Trophoblast cell (in vitro differentiated cells and primary cell): Measurements from ENCODE around the gene ZNF700.
"Not testable (repeated sequence)": the region's sequence is repeated elsewhere in the genome, so short reads cannot be mapped to it uniquely, and the experiment has no call there.

Source experiments
- DNase-seq, 2 donors: peaks; one replicate each; pipeline ENCODE4 v3.0.0-alpha.2; 2016
- H2AFZ ChIP-seq: 2 replicates; pipeline ENCODE4 v1.6.1; 2013; ENCODE audit warnings: low read length, moderate library complexity, mild to moderate bottlenecking; ENCODE audit not compliant: insufficient read depth, poor library complexity
- H2AK5ac ChIP-seq: 2 replicates; pipeline ENCODE4 v1.6.1; 2013; ENCODE audit warnings: mild to moderate bottlenecking, low read length
- H2BK120ac ChIP-seq: 2 replicates; pipeline ENCODE4 v1.6.1; 2013; ENCODE audit warnings: low read length, mild to moderate bottlenecking, moderate library complexity; ENCODE audit not compliant: insufficient read depth, poor library complexity
- H2BK12ac ChIP-seq: 2 replicates; pipeline ENCODE4 v1.6.1; 2013; ENCODE audit warnings: mild to moderate bottlenecking, low read length, moderate library complexity
- H2BK5ac ChIP-seq: 2 replicates; pipeline ENCODE4 v1.6.1; 2013; ENCODE audit warnings: low read length, low read depth, moderate library complexity, mild to moderate bottlenecking; ENCODE audit not compliant: poor library complexity
- H3K14ac ChIP-seq: 2 replicates; pipeline ENCODE4 v1.6.1; 2013; ENCODE audit warnings: mild to moderate bottlenecking, low read length
- H3K18ac ChIP-seq: 2 replicates; pipeline ENCODE4 v1.6.1; 2013; ENCODE audit warnings: mild to moderate bottlenecking, low read length
- H3K23ac ChIP-seq: 2 replicates; pipeline ENCODE4 v1.6.1; 2013; ENCODE audit warnings: low read length
- H3K27ac ChIP-seq: 2 replicates; pipeline ENCODE4 v1.5.1; 2013; ENCODE audit warnings: low read depth, mild to moderate bottlenecking, inconsistent platforms, low read length, moderate library complexity
- H3K27me3 ChIP-seq: 2 replicates; pipeline ENCODE4 v1.6.1; 2013; ENCODE audit warnings: inconsistent platforms, mild to moderate bottlenecking, low read length, moderate library complexity; ENCODE audit not compliant: insufficient read depth
- H3K36me3 ChIP-seq, 2 experiments: 1 replicate in 1 of 2; 2 replicates in 1 of 2; pipeline ENCODE4 v1.6.1; 2013; ENCODE audit warnings: low read length in 2 of 2, mild to moderate bottlenecking in 2 of 2, moderate library complexity in 1 of 2; ENCODE audit not compliant: insufficient read depth in 2 of 2, control insufficient read depth in 1 of 2
- H3K4ac ChIP-seq: 2 replicates; pipeline ENCODE4 v1.6.1; 2013; ENCODE audit warnings: low read depth, mild to moderate bottlenecking, low read length, moderate library complexity
- H3K4me1 ChIP-seq, 2 experiments: 1 replicate in 1 of 2; 2 replicates in 1 of 2; pipeline ENCODE4 v1.6.1; 2013; ENCODE audit warnings: low read length in 2 of 2, mild to moderate bottlenecking in 2 of 2, moderate library complexity in 1 of 2; ENCODE audit not compliant: insufficient read depth in 2 of 2, control insufficient read depth in 1 of 2
- H3K4me2 ChIP-seq: 2 replicates; pipeline ENCODE4 v1.6.1; 2013; ENCODE audit warnings: inconsistent platforms, mild to moderate bottlenecking, low read length, moderate library complexity
- H3K4me3 ChIP-seq: 2 replicates; pipeline ENCODE4 v1.5.1; 2013; ENCODE audit warnings: mild to moderate bottlenecking, low read depth, low read length, inconsistent platforms
- H3K79me1 ChIP-seq: one replicate; pipeline ENCODE4 v1.6.1; 2013; ENCODE audit warnings: low read length
- H3K79me2 ChIP-seq: 2 replicates; pipeline ENCODE4 v1.6.1; 2013; ENCODE audit warnings: low read length, mild to moderate bottlenecking; ENCODE audit not compliant: control insufficient read depth, insufficient read depth, poor library complexity
- H3K9ac ChIP-seq: 2 replicates; pipeline ENCODE4 v1.6.1; 2013; ENCODE audit warnings: mild to moderate bottlenecking, low read length
- H3K9me3 ChIP-seq: 2 replicates; pipeline ENCODE4 v1.6.1; 2013; ENCODE audit warnings: low read depth, mild to moderate bottlenecking, control low read depth, inconsistent platforms, low read length; ENCODE audit not compliant: insufficient read depth
- H4K12ac ChIP-seq: 2 replicates; pipeline ENCODE4 v1.6.1; 2013; ENCODE audit warnings: low read depth, mild to moderate bottlenecking, low read length, moderate library complexity
- H4K8ac ChIP-seq: 2 replicates; pipeline ENCODE4 v1.6.1; 2013; ENCODE audit warnings: low read depth, mild to moderate bottlenecking, low read length, moderate library complexity
- H4K91ac ChIP-seq: one replicate; pipeline ENCODE4 v1.6.1; 2013; ENCODE audit warnings: low read depth, mild to moderate bottlenecking, low read length, moderate library complexity
- WGBS: extraction: QIAGEN DNeasy Blood & Tissue Kit; methylation state at CpG from one replicate; pipeline ENCODE4 v1.1.7; 2013; ENCODE audit warnings: missing lambda C conversion rate; ENCODE audit not compliant: insufficient read length, insufficient coverage; ENCODE audit errors: extremely low coverage; 5-methylcytosine and 5-hydroxymethylcytosine counted together

ZNF700 gene

GRCh38 chr19:11938383-11938782 is 13.5 kb downstream of the ZNF700 start:
- not testable (repeated sequence) for H4K91ac ChIP-seq, H3K14ac ChIP-seq, H3K4ac ChIP-seq, H4K12ac ChIP-seq, H2BK5ac ChIP-seq, H3K18ac ChIP-seq, H3K4me2 ChIP-seq, H3K27me3 ChIP-seq, H3K79me1 ChIP-seq, H3K9ac ChIP-seq, H2AK5ac ChIP-seq, H3K4me1 ChIP-seq, H2BK12ac ChIP-seq, H4K8ac ChIP-seq, H3K4me3 ChIP-seq, H3K79me2 ChIP-seq, H2BK120ac ChIP-seq, H3K27ac ChIP-seq, DNase-seq, H2AFZ ChIP-seq, H3K23ac ChIP-seq
- peaks cover 11% of the 10 kb centered on the region for H3K9me3 ChIP-seq
- H3K36me3 ChIP-seq = peaks cover 4 to 16% of the 10 kb centered on the region in 2 experiments
- WGBS = no CpG with 5 or more reads among the region's 3 CpGs

GRCh38 chr19:11941361-11941887 is 16.5 kb downstream of the ZNF700 start:
- not testable (repeated sequence) for H4K91ac ChIP-seq, H3K27me3 ChIP-seq, H3K27ac ChIP-seq, H2BK5ac ChIP-seq, H3K4ac ChIP-seq, H2BK120ac ChIP-seq, H2AK5ac ChIP-seq, H3K4me3 ChIP-seq, H3K14ac ChIP-seq, H3K79me2 ChIP-seq, H3K4me2 ChIP-seq, H3K4me1 ChIP-seq, H4K12ac ChIP-seq, H3K79me1 ChIP-seq, H2BK12ac ChIP-seq, H2AFZ ChIP-seq, H3K23ac ChIP-seq, H3K9ac ChIP-seq, H3K18ac ChIP-seq, DNase-seq, H4K8ac ChIP-seq
- Histone ChIP-seq H3K36me3 (peaks cover 19 to 21% of the 10 kb centered on the region in 2 experiments), H3K9me3 (peaks cover 33% of the 10 kb centered on the region)
- no CpG with 5 or more reads among the region's 29 CpGs for WGBS

- no peak overlapping the region for H2BK120ac ChIP-seq
- DNase-seq = no peak
- H3K79me2 ChIP-seq = no peaks in the 10 kb centered on the region
- H3K36me3 ChIP-seq = peaks cover 21 to 23% of the 10 kb centered on the region in 2 experiments
- H3K4ac ChIP-seq = no peak overlapping the region
- H2BK12ac ChIP-seq = no peak overlapping the region
- H3K27me3 ChIP-seq = no peaks in the 10 kb centered on the region
- H3K9ac ChIP-seq = no peak overlapping the region
- no peak overlapping the region for H3K18ac ChIP-seq
- H2AK5ac ChIP-seq = no peak overlapping the region
- no peak overlapping the region for H3K4me3 ChIP-seq
- H3K79me1 ChIP-seq = no peaks in the 10 kb centered on the region
- H2AFZ ChIP-seq = no peak overlapping the region
- no peak overlapping the region for H3K14ac ChIP-seq
- no peak overlapping the region for H3K4me2 ChIP-seq
- H4K8ac ChIP-seq = no peak overlapping the region
- H3K27ac ChIP-seq = no peak overlapping the region
- peaks cover 34% of the 10 kb centered on the region for H3K9me3 ChIP-seq
- H4K12ac ChIP-seq = no peak overlapping the region
- no peak overlapping the region for H4K91ac ChIP-seq
- no peak overlapping the region for H2BK5ac ChIP-seq
- H3K23ac ChIP-seq = no peak overlapping the region
- no peaks in the 10 kb centered on the region for H3K4me1 ChIP-seq
- WGBS = no CpG with 5 or more reads among the region's 10 CpGs
Observed at GRCh38 chr19:11942008-11942842, 17.3 kb downstream of the ZNF700 start.

GRCh38 chr19:11942843-11943108 is 17.9 kb downstream of the ZNF700 start:
- Histone ChIP-seq H3K4me2 (no peak overlapping the region), H3K27me3 (no peaks in the 10 kb centered on the region), H3K23ac (no peak overlapping the region), H2BK12ac (no peak overlapping the region), H4K91ac (no peak overlapping the region), H3K36me3 (peaks cover 24 to 26% of the 10 kb centered on the region in 2 experiments), H2AK5ac (no peak overlapping the region), H3K18ac (no peak overlapping the region), H2BK5ac (no peak overlapping the region), H3K9ac (no peak overlapping the region), H2AFZ (no peak overlapping the region), H3K9me3 (peaks cover 36% of the 10 kb centered on the region), H3K4me1 (no peaks in the 10 kb centered on the region), H3K4me3 (no peak overlapping the region), H3K79me2 (no peaks in the 10 kb centered on the region), H3K4ac (no peak overlapping the region), H4K8ac (no peak overlapping the region), H2BK120ac (no peak overlapping the region), H3K27ac (no peak overlapping the region), H4K12ac (no peak overlapping the region), H3K14ac (no peak overlapping the region), H3K79me1 (no peaks in the 10 kb centered on the region)
- no peak for DNase-seq
